Subcutaneous abdominal adipose tissue (tissue), 5 donors: ENCODE data around the gene LMO2.
"Not testable (repeated sequence)": the region's sequence is repeated elsewhere in the genome, so short reads cannot be mapped to it uniquely, and the experiment has no call there.

Experiments
- H3K27ac ChIP-seq: one replicate; pipeline ENCODE4 v1.7.0; 2013; ENCODE audit warnings: low read depth, mild to moderate bottlenecking, inconsistent platforms, low read length, moderate library complexity
- H3K27me3 ChIP-seq, 5 donors: one replicate each; pipeline ENCODE4 v1.7.0; 2013; ENCODE audit warnings: low read length in 5 of 5, inconsistent platforms in 1 of 5; ENCODE audit not compliant: control insufficient read depth in 5 of 5, insufficient read depth in 4 of 5
- H3K36me3 ChIP-seq, 5 donors: one replicate each; pipeline ENCODE4 v1.7.0; 2013; ENCODE audit warnings: low read length in 5 of 5; ENCODE audit not compliant: control insufficient read depth in 5 of 5, insufficient read depth in 5 of 5
- H3K4me1 ChIP-seq, 5 donors: one replicate each; pipeline ENCODE4 v1.7.0; 2013; ENCODE audit warnings: low read length in 5 of 5, mild to moderate bottlenecking in 3 of 5, moderate library complexity in 1 of 5; ENCODE audit not compliant: control insufficient read depth in 5 of 5, insufficient read depth in 5 of 5
- H3K4me3 ChIP-seq, 5 donors: one replicate each; pipeline ENCODE4 v1.7.0; 2013; ENCODE audit warnings: low read length in 5 of 5, low read depth in 1 of 5
- H3K9ac ChIP-seq, 5 donors: one replicate each; pipeline ENCODE4 v1.7.0; 2013; ENCODE audit warnings: low read length in 5 of 5, mild to moderate bottlenecking in 4 of 5, moderate library complexity in 3 of 5
- H3K9me3 ChIP-seq, 5 donors: one replicate each; pipeline ENCODE4 v1.7.0; 2013; ENCODE audit warnings: low read length in 5 of 5; ENCODE audit not compliant: control insufficient read depth in 5 of 5
- donor health status: healthy.
- donor health status: healthy.
- donor health status: healthy.
- donor health status: healthy.
- donor health status: healthy.

Gene LMO2

DNA sequence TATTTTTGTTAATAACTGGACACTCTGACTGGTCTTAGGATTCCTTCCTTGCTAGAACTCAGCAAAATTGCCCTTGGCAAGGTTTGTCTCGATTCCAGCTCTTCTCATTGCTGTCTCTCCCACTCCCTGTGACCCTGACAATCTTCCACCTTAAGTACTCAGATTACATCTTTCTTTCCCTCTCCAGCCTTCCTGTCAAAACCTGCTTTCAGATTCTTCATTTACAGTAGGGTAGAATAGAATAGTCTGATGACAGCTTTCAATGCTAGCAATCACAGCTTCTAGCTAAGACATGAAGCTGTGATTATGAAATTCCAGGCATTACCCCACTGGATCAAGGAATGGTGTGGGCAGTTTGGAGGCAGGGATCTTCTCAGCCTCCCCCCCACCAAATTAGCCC lies 39.2 kb upstream of the LMO2 start:
- peak overlapping the region; percentile 74 for H3K27ac ChIP-seq
- no peaks in the 10 kb centered on the region for H3K36me3 ChIP-seq
- peaks cover 0 to 3% (median 0%) of the 10 kb centered on the region in 5 donors for H3K9me3 ChIP-seq
- peaks cover 5 to 65% (median 32%) of the 10 kb centered on the region in 5 donors for H3K4me1 ChIP-seq
- H3K4me3 ChIP-seq = peak overlapping the region in 1 of 5 donors; percentile 4
- H3K9ac ChIP-seq = peak overlapping the region in 2 of 5 donors; percentile 21 to 28
- H3K27me3 ChIP-seq = no peaks in the 10 kb centered on the region

DNA sequence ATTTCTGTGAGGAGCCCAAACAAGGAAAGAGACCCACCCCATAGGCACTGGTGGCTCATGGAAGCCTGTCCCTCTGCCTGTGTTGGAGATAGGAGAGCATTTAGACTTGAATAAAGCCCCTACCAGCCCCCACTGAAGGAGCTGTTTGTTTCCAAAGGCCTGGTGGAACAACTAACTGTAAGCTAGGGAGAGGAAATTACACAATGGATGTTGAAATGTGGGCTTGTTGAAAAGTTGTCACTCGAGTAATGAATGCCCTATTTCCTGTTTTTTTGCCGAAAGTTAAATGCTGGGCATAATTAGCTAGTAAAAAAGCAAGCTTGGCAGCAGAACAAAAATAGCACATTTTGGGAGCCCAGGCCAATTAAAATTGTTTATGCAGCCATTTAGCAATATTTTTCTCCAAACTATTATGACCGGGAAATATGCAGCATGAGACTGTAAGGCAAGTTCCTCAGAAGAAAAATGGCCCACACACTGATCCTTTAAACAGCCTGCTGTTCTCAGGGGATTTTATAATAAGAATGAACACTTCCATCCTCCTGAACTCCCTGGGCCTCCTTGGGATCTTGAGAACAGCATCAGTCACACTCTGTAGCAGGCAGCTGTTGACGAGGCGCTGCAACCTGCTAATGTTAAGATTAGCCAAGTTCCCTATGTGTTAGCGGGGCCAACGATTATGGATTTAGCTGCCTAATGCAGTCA lies 38.6 kb upstream of the LMO2 start:
- Histone ChIP-seq H3K9ac (peak overlapping the region; percentile 11 to 42 (median 28)), H3K4me3 (peak overlapping the region in 3 of 5 donors; percentile 4 to 37 (median 9)), H3K4me1 (peaks cover 5 to 59% (median 27%) of the 10 kb centered on the region in 5 donors), H3K36me3 (no peaks in the 10 kb centered on the region), H3K27me3 (no peaks in the 10 kb centered on the region), H3K9me3 (peaks cover 0 to 3% (median 0%) of the 10 kb centered on the region in 5 donors), H3K27ac (peak overlapping the region; percentile 74)

- Histone ChIP-seq H3K9me3 (peaks cover 0 to 3% (median 0%) of the 10 kb centered on the region in 5 donors), H3K27me3 (no peaks in the 10 kb centered on the region), H3K4me1 (peaks cover 5 to 40% (median 27%) of the 10 kb centered on the region in 5 donors), H3K36me3 (no peaks in the 10 kb centered on the region), H3K9ac (no peak overlapping the region), H3K27ac (no peak overlapping the region), H3K4me3 (no peak overlapping the region)
Observed at GRCh38 chr11:33928564-33928963, 36.7 kb upstream of the LMO2 start.

DNA sequence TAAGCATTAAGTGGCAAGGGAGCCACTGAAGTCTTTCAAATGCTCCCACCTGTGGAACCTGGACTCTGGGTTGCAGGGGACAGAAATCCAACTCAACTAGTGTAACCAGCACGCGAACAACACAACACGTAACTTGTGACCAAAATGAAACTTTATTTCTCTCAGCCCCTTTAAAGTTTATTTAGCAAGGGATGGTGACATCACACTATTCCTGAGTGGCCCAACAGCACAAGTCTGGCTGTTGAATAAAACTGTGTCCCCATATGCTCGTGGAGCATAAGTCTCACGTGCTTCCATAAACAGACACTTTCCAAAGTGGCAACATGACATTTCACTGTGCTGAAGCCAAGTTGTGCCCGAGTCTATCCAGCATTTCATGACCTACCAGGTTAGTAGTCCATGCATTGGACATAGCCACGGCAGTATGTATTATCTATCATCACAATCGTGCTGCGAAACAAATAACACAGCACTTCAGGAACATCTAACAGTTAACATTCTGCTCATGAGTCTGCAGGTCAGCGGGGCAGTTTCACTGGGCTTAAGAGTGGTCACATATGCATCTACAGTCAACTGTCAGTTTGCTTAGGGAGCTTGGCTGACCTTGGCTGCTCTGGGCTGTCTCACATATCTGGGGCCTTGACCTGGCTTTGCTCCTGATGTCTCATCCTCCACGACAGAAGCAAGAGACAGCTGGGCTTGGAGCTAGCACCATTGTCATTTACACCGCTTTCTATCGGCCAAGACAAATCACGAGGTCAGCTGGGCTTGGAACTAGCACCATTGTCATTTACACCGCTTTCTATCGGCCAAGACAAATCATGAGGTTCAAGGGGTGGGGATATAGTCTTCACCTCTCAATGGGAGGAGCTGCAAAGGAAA lies 35.0 kb upstream of the LMO2 start:
- H3K27ac ChIP-seq = no peak overlapping the region
- H3K36me3 ChIP-seq = no peaks in the 10 kb centered on the region
- no peak overlapping the region for H3K4me3 ChIP-seq
- no peaks in the 10 kb centered on the region for H3K27me3 ChIP-seq
- no peak overlapping the region for H3K9ac ChIP-seq
- peaks cover 0 to 2% (median 0%) of the 10 kb centered on the region in 5 donors for H3K9me3 ChIP-seq
- H3K4me1 ChIP-seq = peaks cover 4 to 24% (median 20%) of the 10 kb centered on the region in 5 donors

GRCh38 chr11:33924341-33924740 lies 32.5 kb upstream of the LMO2 start:
- Histone ChIP-seq H3K27me3 (no peaks in the 10 kb centered on the region), H3K36me3 (no peaks in the 10 kb centered on the region), H3K9ac (no peak overlapping the region), H3K4me1 (no peaks in the 10 kb centered on the region), H3K4me3 (no peak overlapping the region), H3K27ac (no peak overlapping the region), H3K9me3 (no peaks in the 10 kb centered on the region)

DNA sequence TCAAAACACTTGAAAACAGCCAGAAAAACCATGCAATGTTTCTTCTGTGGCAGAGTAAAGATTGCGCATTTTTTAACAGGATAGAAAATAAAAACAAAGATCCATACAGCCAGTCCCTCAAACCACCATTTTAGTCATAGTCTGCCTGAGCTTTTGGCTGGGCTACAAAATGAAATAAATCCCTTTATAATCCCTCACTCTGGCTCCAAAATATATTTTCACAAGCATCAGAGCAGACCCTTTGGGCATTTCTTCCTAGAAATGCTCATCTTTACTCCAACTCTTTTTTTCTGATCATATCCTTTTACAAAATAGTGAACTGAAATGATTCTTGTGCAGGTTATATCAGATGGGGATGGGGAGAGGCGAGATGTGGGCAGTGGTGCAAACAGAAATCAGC lies 31.8 kb upstream of the LMO2 start:
- no peaks in the 10 kb centered on the region for H3K36me3 ChIP-seq
- H3K27ac ChIP-seq = no peak overlapping the region
- no peaks in the 10 kb centered on the region for H3K27me3 ChIP-seq
- H3K4me1 ChIP-seq = no peaks in the 10 kb centered on the region
- no peaks in the 10 kb centered on the region for H3K9me3 ChIP-seq
- H3K4me3 ChIP-seq = no peak overlapping the region
- H3K9ac ChIP-seq = no peak overlapping the region

- no peaks in the 10 kb centered on the region for H3K36me3 ChIP-seq
- H3K4me1 ChIP-seq = peaks cover 0 to 2% (median 0%) of the 10 kb centered on the region in 5 donors
- no peak overlapping the region for H3K27ac ChIP-seq
- H3K4me3 ChIP-seq = no peak overlapping the region
- H3K9me3 ChIP-seq = no peaks in the 10 kb centered on the region
- peaks cover 0 to 3% (median 0%) of the 10 kb centered on the region in 5 donors for H3K27me3 ChIP-seq
- H3K9ac ChIP-seq = no peak overlapping the region
Observed at GRCh38 chr11:33920838-33921613, 29.1 kb upstream of the LMO2 start.

GRCh38 chr11:33919645-33920044 lies 27.8 kb upstream of the LMO2 start:
- Histone ChIP-seq H3K27ac (no peak overlapping the region), H3K36me3 (no peaks in the 10 kb centered on the region), H3K9ac (no peak overlapping the region), H3K4me3 (no peak overlapping the region), H3K4me1 (peaks cover 0 to 5% (median 0%) of the 10 kb centered on the region in 5 donors), H3K9me3 (no peaks in the 10 kb centered on the region), H3K27me3 (peaks cover 0 to 3% (median 0%) of the 10 kb centered on the region in 5 donors)

DNA sequence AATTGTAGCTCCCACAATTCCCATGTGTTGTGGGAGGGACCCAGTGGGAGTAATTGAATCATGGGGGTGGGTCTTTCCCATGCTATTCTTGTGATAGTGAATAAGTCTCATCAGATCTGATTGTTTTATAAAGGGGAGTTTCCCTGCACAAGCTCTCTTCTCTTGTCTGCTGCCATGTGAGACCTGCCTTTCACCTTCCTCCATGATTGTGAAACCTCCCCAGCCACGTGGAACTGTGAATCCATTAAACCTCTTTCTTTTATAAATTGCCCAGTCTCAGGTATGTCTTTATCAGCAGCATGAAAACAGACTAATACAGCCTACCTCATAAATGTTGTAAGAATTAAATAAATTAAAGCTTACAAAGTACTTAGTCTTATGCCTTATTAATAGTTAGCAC lies 25.5 kb upstream of the LMO2 start:
- not testable (repeated sequence) for H3K4me3 ChIP-seq, H3K36me3 ChIP-seq, H3K4me1 ChIP-seq, H3K9ac ChIP-seq, H3K27ac ChIP-seq, H3K27me3 ChIP-seq, H3K9me3 ChIP-seq
